Measurements from ENCODE around the gene SEC22C. TPM values are rescaled to one million over a fixed set of nuclear protein-coding genes. Genes with fewer than 3 reads are reported as not detected.

SEC22C gene
- total RNA-seq, 3 donors from 2014 or later = 48.8 to 68.8 (median 61.9) TPM

GRCh38 chr3:42578054-42578453, 3.7 kb downstream of the SEC22C start:
- Histone ChIP-seq H3K36me3 (no peaks in the 10 kb centered on the region), H3K4me1 (peaks cover 0 to 15% of the 10 kb centered on the region in 2 donors), H3K27ac (no peak overlapping the region), H3K4me3 (no peak overlapping the region), H3K27me3 (no peaks in the 10 kb centered on the region), H3K9me3 (peaks cover 0 to 6% of the 10 kb centered on the region in 2 donors)
- DNase-seq (ENCODE audit: low spot score in 2 of 2) = no peak
- TF ChIP-seq POLR2AphosphoS5 (IDR thresholded peaks at IDR 0.05) = no peak
- TF ChIP-seq POLR2A (IDR thresholded peaks at IDR 0.05) = no peak
- TF ChIP-seq CTCF (IDR thresholded peaks at IDR 0.05) = no peak
- intact Hi-C loops (cut with DNase I; ENCODE audit: low total_unique reads) = no loop called here

GRCh38 chr3:42575137-42575741, 6.5 kb downstream of the SEC22C start:
- intact Hi-C loops (cut with DNase I; ENCODE audit: low total_unique reads) = no loop called here

GRCh38 chr3:42572278-42572677, 9.5 kb downstream of the SEC22C start:
- Histone ChIP-seq H3K36me3 (no peaks in the 10 kb centered on the region), H3K27me3 (no peaks in the 10 kb centered on the region), H3K4me3 (no peak overlapping the region), H3K9me3 (peaks cover 0 to 6% of the 10 kb centered on the region in 2 donors), H3K27ac (no peak overlapping the region), H3K4me1 (no peaks in the 10 kb centered on the region)
- intact Hi-C loops (cut with DNase I; ENCODE audit: low total_unique reads) = no loop called here
- no peak for TF ChIP-seq CTCF (IDR thresholded peaks at IDR 0.05)
- DNase-seq (ENCODE audit: low spot score in 2 of 2) = no peak

More at GRCh38 chr3:42575137-42575741, 6.5 kb downstream of the SEC22C start:
- no peak for TF ChIP-seq CTCF (IDR thresholded peaks at IDR 0.05)
- no peak for TF ChIP-seq POLR2A (IDR thresholded peaks at IDR 0.05)
- no peak for TF ChIP-seq POLR2AphosphoS5 (IDR thresholded peaks at IDR 0.05)
- H3K9me3 ChIP-seq = peaks cover 0 to 6% of the 10 kb centered on the region in 2 donors
- peaks cover 0 to 3% of the 10 kb centered on the region in 2 donors for H3K4me1 ChIP-seq
- H3K27me3 ChIP-seq = no peaks in the 10 kb centered on the region
- DNase-seq (ENCODE audit: low spot score in 2 of 2) = no peak
- H3K36me3 ChIP-seq = no peaks in the 10 kb centered on the region
- H3K4me3 ChIP-seq = no peak overlapping the region
- no peak overlapping the region for H3K27ac ChIP-seq

GRCh38 chr3:42569593-42570142, 12.1 kb downstream of the SEC22C start:
- H3K36me3 ChIP-seq = no peaks in the 10 kb centered on the region
- intact Hi-C loops (cut with DNase I; ENCODE audit: low total_unique reads) = no loop called here

More at GRCh38 chr3:42569593-42570142, 12.1 kb downstream of the SEC22C start:
- H3K4me1 ChIP-seq = no peaks in the 10 kb centered on the region
- DNase-seq (ENCODE audit: low spot score in 2 of 2) = no peak
- TF ChIP-seq POLR2A (IDR thresholded peaks at IDR 0.05) (no peak), CTCF (IDR thresholded peaks at IDR 0.05) (no peak), POLR2AphosphoS5 (IDR thresholded peaks at IDR 0.05) (no peak)
- H3K27me3 ChIP-seq = no peaks in the 10 kb centered on the region
- H3K4me3 ChIP-seq = no peak overlapping the region
- peaks cover 0 to 6% of the 10 kb centered on the region in 2 donors for H3K9me3 ChIP-seq
- no peak overlapping the region for H3K27ac ChIP-seq

Data from breast epithelium (tissue), 4 donors.